IPS DF 4.7 (cell line): ENCODE data around the gene ENDOV.

ENCODE experiments used
- DNase-seq: peaks from one replicate; pipeline ENCODE4 v3.0.0-alpha.2; 2013; ENCODE audit warnings: low spot score; ENCODE audit errors: extremely low read depth

The ENDOV gene

DNA sequence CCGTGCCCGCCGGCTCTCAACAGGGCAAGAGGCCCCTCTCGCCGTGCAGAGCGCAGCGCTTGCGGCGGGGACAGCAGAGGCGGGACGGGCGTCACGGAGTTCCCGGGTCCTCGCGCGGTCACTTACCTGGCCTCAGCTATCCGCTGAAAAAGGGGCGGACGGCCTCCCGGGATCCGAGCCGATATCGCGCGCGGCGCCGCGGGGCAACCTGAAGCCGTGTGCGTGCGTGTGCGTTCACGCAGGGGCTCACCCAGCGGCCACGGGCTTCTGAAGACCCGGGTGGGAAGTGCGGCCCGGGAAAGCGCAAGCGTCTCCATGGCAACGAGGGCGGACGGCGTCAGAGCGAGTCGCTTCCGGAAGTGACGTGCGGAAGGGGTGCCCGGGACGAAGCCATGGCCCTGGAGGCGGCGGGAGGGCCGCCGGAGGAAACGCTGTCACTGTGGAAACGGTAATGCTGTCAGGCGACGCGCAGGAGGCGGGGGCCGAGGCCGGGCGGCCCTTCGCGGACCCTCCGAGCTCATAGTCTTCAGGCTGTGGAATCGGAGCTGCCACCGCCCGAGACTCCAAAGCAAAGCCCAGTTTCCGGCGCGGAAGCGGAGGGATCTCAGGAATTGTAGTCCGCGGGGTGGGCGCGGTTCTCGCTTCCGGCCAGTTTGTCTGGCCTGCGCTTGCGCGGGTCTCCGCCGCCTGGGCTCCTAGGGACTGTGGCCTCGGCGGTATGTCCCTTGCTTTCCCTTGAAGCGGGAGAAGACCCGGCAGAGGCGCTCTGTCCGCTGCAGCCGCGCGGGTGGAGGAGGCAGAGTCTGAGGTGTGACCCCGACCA, at the start of gene ENDOV:
ENDOV (plus strand) TSS at position 365 of the 823 bp plus-strand sequence; CDS start at position 393, 28 bp downstream.
- DNase-seq, result peak; percentile 60

DNA sequence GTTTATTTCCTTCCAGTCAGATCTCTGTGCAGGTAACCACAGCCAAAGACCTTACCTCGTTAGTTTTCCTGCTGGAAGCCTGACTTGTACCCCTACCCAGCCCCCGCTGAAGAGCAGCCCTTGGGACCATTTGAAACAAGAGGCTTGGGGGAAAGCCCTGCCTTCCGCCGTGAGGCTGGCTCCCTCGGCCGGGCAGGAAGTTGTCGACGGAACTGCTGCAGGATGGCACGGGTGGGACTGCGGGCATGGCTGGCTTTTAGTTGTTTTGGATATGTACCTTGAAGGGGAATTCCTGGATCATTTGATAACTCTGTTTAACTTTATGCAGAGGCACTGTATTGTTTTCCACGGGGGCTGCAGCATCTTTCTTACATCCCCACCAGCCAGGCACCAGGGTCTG, 49.0 kb upstream of the ENDOV start:
- no peak for DNase-seq

DNA sequence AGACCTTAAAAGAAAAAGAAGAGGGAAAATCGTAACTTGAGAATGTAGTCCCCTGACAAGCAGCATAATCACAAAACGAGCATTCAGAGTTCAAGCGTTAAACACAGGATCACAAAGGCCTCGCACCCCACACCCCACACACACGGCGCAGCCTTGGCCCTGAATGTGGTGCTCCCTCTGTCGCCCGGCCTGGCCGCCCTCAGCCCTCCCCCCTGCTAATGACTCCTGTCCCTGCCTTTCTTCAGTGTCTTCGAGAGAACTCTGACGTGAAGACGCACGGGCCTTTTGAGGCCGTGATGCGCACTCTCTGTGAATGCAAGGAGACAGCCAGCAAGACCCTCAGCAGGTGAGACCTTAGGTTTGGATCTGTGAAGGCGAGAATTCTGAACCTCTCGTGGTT, 47.5 kb upstream of the ENDOV start:
- DNase-seq, result no peak

DNA sequence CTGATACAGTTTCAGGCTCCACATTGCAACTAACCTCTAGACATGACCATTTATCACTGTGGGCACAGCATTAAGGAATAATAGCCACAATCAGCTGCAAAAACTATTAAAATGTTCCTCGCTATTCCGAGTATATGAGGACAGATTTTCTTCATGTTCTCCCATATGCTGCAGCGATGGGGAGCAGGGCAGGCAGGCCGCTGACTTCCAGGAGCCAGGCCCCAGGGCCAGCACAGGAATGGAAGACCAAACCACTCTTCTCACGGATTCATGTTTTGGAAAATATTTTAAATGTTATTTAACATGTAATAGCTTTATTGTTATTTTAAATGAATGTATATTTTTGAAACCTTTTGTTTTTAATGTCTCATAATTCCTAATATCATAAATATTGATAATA, 43.8 kb upstream of the ENDOV start:
- no peak for DNase-seq

DNA sequence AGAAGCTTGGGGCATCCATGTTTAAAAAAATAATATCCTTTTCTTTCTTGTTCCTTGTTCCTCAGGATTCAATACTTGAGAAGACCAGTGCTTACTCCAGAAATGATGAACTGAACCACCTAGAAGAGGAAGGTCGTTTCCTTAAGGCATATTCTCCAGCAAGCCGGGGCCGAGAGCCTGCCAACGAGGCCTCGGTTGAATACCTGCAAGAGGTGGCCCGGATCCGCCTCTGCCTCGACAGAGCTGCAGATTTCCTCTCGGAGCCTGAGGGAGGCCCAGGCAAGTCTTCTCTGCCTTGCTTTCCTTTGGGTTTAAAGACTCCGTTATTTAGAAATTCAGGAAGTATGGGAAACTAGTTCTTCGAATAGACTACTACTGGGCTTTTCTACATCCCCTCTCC, 42.5 kb upstream of the ENDOV start:
- DNase-seq, result no peak

DNA sequence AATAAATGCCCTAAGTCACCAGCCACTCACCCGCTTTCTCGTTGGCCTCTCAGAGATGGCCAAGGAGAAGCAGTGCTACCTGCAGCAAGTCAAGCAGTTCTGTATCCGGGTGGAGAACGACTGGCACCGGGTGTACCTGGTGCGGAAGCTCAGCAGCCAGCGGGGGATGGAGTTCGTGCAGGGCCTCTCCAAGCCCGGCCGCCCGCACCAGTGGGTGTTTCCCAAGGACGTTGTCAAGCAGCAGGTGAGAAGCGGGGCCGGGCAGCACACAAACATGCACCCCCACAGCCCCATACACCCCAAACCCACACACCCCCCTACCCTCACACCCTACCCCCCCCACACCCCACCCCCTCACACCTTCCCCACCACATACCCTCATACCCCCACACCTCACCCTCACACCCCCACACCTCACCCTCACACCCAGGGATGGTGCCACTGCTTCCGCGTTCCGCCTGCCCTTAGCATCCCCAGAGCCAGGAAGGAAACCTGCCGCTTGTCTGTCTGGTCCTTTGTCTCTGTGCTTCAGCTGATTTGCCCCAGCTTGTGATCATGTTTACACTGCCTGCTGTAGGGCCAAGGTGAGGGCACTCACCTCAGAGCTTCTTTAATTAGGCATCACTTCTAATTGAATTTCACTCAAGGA, 41.9 kb upstream of the ENDOV start:
- no peak for DNase-seq

DNA sequence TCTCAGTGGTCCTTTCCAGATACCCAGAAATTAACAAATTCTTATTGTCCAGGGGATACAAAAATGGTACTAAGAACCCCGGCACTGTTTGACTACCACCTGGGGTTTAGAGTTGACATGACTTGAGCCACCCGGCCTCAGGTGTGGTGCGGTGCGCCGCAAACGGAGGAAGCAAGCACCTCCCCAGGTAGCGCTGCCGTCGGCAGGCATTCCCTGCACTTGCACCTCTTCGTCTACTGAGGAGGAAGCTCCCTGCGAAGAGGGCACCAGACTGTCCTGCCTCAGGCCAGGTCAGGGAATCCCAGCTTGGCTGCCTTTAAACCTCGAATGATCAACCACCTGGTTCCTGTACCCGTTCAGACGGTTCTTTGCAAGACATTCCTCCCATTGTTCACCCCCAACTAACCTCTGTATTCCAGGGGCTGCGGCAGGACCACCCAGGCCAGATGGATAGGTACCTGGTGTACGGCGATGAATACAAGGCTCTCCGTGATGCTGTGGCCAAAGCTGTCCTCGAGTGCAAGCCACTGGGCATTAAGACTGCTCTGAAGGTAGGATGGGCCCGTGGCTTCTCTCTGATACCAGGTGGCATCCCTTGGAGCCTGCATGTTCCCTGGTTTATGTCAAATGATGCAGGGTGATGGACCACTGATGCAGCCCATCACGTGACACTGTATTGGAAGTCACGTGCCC, 40.8 kb upstream of the ENDOV start:
- DNase-seq, result no peak

DNA sequence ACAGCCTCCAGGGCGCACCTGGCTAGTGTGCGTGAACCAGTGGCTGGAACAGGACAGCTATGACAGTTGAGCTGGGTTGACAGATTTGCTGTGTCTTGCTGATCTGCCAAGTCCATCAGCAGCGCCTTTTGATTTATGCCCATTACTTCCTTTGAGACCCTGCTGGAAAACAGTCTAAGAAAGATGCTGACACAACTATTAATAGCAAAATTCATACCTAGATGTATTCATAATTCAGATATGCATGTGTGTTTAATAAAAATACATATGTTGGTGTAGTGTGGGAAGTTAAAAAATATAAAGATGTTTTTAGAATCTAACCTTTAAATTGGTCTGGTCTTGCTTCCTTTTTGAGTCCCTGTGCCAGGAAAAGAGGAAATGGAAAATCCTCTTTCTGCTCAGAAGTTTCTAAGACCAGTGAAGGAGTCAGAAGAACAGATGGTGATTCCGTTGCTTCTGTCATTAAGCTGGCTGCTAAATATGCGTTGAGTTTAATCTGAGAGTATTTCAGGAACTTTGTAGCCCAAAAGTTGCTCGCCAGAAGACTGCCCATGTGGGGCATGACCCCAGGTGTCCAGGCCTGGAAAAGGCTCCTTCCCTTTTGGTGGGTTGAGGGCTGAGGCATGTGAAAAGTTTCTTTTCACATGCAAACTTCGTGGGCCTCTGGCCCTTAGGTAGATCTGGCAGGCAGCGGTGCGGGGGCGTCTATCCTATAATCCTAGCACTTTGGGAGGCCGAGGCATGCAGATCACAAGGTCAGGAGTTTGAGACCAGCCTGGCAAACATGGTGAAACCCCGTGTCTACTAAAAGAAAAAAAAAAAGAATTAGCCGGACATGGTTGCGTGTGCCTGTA, 40.0 kb upstream of the ENDOV start:
- DNase-seq, result no peak

DNA sequence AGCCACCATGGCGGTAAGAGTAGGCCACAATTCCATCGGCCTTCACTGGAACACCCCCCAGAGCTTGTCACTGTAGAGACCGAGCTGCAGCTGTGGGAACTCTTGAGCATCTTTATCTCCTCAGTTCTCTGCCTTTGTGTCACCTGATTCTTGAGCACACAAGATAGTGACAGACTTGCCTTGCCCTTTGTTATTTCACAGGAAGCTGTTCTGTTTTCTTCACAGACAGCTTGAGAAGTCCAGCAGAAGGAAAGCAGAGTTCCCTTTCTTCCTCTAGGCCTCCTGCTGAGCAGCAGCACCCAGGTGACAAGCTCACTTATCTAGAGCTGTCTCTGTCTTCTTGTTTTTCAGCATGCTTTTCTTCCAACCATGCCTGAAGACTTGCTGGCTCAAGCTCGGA, 38.4 kb upstream of the ENDOV start:
- DNase-seq, result no peak

DNA sequence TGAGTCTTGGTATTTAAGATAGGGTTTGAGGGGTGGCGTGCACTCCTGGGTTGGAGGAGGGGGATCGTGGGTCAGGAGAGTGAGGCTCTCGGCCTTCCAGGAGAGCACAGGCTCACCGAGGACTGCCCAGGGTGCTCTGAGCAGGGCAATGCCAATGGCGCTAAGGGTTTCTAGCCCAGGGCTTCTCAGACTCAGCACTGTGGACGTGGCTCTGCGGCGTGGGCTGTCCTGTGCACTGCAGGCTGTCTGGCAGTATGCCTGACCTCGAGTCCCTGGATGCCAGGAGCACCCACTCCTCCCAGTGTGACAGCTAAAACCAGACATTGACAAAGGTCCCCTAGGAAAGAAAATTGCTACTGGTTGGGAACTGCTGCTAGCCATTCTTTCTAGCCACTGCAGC, 37.2 kb upstream of the ENDOV start:
- no peak for DNase-seq

DNA sequence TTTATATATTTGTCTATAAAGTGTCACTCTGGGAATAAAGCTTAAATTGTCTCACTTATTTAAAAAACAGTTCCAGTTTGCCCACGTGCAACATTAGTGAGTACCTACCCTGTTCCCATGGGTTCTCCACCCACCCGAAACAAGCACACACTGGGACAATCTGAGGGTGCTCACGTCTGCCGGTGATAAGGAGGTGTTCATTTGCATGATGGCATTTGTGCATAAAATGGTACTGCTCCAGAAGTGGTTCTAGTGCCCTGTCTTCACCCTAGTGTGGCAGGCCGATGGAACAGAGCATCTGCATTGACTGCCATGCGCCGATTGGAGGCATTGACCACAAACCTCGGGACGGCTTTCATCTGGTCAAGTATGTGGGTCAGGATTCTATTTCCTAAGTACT, 35.6 kb upstream of the ENDOV start:
- no peak for DNase-seq

DNA sequence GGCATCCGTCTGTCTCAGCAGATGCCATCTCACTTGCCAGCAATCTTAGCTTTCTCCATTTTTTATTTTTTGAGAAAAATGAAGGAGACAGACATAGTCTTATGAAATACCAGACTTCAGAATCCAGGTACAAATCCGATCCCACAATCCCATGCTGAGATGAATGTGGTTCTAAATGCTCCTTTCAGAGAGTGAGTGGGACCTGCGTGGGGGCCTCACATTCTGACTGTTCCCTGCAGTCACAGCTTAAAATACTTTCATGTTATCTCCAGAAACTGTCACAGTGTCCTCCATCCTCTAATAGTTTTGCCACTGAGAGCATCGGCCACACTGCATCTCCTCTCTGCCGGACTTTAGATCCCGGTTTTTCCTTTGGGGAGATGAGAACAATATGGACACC, 34.9 kb upstream of the ENDOV start:
- no peak for DNase-seq

DNA sequence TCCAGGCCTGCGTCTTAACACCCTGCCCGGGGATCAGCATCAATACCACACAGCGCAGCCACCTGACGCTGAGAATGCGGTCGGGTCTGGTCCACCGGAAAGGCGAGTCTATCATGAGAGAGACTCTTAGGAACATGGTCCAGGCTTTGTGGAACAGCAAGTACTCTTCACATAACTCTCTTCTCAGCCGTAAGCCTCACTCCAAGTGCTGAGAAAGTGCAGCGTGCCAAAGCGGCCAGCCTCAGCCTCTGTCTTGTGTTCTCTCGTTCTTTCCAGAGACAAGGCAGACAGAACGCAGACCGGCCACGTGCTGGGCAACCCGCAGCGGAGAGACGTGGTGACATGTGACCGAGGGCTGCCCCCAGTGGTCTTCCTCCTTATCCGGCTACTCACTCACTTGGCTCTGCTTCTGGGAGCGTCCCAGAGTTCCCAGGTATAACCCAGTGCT, 34.4 kb upstream of the ENDOV start:
- DNase-seq, result no peak

DNA sequence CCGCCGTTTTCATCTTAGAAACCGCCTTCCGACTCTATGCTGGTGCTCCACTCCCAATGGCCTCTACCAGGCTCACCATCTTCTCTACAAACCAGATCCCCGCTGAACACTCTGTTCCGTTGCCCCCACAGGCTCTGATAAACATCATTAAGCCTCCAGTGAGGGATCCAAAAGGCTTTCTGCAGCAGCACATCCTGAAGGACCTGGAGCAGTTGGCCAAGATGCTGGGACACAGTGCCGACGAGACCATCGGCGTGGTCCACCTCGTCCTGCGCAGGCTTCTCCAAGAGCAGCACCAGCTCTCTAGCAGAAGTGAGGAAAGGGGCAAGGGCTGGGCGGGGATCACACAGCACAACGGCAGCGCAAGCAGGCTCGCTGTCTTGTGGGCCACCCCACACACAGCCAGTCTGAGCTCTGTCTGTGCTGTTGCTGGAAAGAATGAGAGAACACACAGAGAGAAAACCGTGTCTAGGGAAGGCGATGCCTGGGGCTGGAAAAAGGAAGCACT, 33.5 kb upstream of the ENDOV start:
- DNase-seq, result no peak

DNA sequence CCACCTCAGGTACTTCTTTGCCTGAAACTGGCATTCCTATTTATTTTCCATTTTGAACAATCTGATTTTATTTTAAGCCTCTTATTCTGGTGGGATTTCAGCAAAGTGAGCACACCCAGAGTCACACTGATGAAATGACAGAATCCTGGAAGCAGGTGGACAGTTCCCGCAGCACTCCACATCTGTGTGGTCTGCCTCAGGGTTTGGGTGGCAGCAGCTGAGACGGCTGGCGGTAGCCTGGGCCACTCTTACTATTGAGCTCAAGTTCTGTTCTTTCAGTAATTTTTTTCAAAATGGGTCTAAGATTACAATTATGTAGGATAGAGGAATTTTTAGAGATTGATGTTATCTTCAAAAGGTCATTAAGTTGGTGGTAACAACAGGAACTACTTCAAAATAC, 32.5 kb upstream of the ENDOV start:
- DNase-seq, result no peak

DNA sequence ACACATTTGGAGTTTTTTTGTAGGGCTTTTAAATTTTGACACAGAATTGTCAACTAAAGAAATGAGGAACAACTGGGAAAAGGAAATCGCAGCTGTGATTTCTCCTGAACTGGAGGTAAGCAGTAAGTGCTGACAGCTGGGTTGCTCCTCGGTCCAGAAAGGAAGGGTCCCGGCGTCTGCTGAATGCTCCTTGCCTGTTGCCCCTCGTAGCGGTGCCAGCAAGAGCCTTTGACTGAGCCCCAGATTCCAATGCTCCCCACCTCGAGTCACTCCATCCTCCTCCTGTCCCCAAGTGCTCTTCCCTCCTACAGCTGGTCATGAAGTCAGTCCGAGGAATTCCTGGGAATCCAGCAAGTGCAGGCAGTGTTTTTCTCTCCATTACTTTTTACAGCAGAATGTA, 32.0 kb upstream of the ENDOV start:
- no peak for DNase-seq

DNA sequence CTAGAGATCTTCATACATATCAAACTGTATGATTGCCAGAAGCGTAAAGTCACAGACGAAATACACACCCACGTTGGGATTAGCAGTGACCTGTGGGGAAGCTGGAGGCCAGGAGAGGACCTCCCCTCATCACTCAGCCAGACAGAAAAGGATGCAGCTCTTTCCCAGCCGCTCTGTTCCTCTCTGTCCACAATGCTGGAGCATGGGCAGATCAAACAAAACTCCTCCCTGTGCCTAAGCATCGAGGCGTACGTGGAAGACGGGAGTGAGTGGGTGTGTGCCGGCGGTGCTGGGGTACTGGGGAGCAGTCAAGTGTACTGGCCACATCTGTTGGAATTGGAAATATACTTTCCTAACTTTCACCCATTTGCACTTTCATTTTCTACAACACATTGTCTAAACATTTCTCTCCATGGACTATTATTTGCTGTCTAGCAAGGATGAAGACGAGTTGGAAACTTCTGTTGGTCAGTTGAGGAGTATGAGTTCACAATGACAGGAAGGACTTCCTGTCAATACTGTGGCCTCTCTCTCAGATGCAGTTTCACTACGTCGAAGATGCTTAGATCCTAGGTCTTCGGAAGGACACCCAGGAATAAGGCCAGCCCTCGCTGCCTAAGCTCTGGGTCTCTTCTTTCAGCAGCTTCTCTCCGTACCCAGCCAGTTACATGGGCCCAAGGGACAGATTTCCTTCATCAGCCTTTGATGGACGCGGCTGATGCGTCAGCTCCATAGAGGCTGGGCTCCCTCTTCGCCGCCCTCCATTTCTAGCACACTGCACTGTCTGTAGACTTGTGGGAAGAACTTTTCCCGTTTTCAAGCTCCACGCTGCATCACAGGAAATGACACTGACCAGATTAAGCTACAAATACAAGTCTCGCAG, 30.6 kb upstream of the ENDOV start:
- no peak for DNase-seq

DNA sequence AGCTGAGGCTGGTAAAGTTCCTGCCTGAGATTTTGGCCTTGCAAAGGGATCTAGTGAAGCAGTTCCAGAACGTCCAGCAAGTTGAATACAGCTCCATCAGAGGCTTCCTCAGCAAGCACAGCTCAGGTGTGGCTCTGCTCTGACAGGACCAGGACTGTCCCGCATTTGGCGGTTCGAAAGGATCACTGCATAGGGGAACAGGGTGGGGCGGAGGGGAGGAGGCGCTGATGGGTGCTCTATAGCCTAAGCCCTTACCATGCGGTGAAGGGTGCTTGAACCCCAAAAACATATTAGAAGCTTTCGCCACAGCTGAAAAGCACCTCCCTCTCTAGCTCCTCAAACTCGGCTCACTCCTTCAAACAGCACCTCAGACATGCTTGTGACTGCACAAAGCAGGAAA, 29.9 kb upstream of the ENDOV start:
- DNase-seq, result no peak

DNA sequence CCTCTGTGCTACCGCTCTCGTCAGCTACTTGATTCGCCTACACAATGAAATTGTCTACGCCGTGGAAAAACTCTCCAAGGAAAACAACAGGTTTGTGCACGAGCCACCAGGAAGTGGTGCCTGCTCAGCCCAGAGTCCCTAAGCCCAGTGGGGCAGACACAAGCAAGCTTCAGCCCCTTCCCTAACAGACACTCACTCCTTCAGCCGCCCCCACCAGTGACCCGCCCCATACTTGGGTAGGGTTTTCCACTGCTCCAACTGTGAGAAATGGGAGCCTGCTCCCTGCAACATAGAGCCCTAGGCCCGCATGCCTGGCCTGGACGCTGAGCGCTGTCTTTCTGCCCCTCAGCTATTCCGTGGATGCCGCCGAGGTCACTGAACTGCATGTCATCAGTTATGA, 28.6 kb upstream of the ENDOV start:
- no peak for DNase-seq

DNA sequence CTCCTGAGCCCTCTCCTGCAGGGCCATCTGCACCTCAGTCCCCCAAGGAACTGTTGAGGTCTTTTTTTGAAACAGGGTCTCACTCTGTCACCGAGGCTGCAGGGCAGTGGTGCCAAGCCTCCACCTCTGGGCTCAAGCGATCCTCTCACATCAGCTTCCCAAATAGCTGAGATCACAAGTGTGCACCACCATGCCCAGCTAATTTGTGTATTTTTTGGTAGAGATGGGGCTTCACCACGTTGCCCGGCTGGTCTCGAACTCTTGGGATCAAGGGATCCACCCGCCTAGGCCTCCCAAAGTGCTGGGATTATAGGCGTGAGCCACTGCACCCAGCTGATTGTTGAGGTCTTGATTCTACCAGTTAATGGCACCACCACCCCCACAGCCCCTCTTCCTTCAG, 27.9 kb upstream of the ENDOV start:
- DNase-seq, result no peak
